ENCODE results near the gene GLRX.

- TF ChIP-seq CTCF (conservative IDR thresholded peaks at IDR 0.05; ENCODE audit: low read depth, low read length) (no peak), EZH2 (IDR thresholded peaks at IDR 0.05; ENCODE audit: borderline replicate concordance, low read depth, low read length, poor library complexity, severe bottlenecking) (no peak)
Observed at GRCh38 chr5:95823738-95824609, 1.4 kb upstream of the GLRX start.

Data from A673 (cell line).